NCI-H446 (cell line): ENCODE measurements around the gene CHPF2.

Experiments
- DNase-seq, 2 experiments: peaks; one replicate each; lab custom pipeline; 2025; lab: John Stamatoyannopoulos, UW

CHPF2 gene

DNA sequence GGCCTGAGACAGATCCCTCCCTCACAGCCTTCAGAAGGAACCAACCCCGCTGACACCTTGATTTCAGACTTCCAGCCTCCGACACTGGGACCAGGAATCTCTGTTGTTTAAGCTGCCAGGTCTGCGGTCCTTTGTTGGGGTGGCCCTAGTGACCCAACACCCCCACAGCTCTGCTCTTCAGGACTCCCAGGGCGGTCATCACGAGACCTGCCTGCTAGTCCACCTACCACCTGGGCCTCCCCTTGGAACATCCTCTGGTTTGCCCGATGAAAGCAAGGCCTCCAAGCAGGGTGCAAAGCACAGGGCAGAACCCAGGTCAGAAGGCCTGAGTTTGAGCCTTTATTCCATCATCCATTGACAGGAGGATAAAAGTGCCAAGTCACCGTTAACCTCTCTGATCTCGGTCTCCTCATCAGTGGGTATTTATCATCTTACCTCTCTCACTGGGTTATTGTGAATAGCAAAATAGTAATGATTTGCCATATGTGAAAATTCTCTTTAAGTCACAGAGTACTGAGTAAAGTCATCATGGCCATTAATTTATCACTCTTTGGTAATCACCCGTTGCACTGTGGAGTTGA, 33.2 kb downstream of the CHPF2 start:
- DNase-seq, result no peak

DNA sequence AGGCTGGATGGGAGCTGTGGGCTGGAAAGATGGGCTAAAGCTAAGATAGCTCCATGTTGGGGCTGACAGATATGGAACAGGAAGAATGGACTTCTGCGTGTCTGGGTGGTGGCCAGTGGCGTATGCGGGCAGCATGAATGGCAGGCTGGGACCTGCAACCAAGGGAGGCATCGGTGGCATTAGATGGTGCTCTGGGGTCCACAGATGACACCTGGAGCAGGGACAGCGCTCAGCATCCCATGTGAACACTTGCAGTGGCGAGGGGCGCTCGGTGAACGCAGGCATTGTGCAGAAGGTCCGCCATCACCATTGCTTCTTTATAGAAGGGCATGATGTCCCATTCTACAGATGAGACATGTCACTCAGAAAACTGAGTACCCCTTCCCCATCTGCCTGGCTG, 37.2 kb downstream of the CHPF2 start:
- DNase-seq, result no peak

DNA sequence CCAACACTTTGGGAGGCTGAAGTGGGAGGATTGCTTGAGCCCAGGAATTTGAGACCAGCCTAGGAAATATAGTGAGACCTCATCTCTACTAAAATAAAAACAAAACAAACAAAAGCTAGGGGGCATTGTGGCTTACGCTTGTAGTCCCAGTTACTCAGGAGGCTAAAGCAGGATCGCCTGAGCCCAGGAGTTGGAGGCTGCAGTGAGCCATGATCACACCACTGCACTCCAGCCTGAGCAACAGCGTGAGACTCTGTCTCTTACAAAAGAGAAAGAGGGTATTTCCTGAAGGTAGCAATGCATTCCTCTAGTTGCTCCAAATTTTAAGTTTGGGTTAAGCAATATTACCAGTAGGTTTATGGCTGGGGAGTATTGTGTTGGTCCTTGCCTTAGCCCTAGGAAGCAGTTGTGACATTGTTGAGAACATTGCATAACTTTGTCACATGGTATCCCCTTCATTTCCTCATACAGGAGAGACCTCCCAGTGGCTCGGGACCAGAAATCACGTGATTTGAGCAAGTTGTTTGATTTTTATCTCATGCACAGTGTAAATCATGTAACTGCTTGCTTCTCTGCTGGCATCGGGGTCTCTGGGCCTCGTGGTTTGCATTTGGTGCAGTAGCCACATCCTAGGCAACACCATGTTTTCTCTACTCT, 39.5 kb downstream of the CHPF2 start:
- DNase-seq, result no peak

DNA sequence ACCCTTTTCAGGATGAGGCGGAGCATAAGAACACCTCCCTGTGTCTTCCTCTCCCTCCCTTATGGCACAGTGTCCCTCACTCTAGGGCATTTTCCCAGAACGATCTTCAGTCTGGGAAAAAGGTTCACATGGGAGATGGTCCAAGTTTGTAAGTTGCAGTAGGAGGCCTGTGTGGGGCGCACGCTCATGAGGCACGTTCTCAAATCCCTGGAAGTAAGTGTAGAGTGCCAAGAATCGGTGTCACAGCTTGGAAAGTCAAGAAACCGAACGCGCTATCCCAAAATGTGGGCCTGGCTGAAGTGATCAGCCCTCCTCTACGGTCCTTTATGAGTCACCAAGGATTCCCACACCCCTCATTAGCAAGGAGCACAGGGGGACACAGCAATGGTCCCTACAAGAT, 40.1 kb downstream of the CHPF2 start:
- no peak for DNase-seq

DNA sequence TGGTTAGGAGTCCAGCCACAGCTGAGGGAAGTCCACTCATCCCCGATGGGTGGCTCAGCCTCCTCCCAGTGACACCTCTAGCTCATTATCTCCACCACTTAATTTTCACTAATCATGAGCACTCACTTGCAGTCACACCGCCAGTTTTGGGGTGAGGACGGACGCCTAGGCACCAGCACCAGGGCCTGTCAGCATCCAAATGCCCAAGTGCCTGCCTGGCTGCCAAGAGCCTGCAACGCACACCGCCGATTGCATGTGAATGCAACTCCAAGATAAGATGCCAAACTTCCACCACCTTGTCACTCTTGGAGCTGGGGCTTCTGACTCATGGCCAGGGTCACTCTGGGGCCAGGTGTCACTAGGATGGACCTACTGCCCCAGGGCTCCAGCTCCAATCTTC, 40.6 kb downstream of the CHPF2 start:
- no peak for DNase-seq

DNA sequence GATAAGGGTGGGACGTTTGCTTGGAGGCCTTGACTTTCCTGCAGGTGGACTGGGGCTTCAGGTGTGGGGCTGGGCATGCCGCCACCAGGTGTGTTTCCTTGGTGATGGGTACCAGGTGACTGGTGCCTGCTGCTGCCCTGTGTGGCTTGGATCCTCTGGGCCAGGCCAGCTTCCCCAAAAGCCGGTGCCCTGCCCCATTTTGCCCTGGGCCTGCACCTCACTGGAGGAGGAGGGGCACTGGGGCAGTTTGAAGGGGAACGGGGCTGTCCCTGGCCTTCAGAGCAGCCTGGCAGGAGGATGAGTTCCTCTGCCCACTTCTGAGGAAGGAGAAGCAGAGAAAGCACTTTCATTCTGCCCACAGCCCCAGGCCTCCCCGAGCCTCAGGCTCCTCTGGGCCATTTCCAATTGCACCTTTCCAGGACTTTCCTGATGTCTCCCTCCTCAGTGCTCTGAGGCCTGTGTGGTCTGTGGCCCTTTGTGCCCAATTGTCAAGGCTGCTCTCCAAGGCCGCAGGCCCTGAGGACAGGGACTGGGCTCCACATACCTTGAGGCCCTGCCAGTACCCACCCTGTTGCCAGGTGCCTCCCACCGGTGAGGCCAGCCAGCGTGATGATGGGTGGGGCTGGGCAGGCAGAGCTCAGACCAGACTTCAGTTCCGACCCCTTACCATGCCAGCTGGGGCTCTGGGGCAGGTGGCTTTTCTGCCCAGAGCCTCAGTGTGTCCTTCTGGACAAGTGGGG, 41.5 kb downstream of the CHPF2 start:
- DNase-seq, result no peak

DNA sequence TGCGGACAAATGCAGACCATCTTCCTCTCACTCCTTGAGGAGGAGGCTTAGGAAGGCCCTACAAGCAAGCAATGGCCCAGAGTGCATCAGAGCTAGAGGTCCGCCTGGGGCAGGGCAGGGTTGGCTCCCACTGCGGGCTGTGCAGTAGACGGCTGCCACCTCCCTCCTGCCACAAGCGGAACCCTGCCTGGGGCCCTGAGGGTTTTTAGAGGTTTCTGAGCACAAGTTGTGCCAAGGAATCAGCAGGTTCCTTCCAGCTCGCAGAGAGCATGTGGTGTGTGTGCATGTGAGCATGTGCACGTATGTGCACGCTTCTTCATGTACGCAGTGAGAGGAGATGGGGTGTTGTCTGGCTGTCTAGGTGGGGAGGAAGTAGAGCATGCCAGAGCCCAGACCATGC, 42.1 kb downstream of the CHPF2 start:
- no peak for DNase-seq

DNA sequence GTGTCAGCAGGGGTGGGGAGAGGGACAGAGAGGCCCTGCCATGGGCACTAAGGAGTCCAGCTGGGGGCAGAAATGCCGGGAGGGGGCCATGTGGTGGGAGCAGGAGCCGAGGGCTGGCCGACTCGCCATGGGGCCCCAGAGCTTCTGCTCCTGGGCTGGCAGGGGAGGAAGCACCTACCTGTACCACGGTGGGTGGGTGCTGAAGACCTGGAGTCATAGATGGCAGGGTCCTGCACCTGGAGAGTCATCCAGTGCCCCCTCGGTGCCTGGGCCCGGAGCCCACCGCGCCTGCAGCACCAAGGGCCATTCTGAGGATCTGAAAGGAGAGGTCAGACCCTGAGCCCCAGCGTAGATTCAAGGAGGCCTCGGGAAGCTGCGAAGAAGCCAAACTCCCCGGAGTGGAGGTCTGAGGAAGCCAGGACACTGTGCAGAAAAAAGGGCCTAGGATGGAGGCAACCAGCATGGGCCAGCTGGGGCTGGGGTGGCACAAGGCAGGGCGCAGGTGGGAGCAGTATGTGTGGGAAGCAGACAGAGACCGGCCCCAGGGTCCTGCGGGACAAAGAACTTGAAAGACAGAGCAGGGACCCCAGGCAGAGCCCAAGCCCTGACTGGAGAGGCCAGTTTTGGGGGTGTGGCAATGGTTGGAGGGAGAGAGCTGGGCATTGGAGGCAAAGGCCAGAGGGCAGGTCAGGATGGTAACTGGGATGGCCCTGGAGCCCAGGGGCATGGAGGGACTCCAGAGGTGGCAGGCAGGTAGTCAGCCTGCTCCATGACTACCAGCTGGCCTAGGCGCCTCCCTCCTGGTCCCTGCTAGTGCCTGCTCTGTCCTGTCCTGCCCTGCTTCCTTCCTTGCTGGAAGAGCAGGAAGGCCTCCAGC, 42.9 kb downstream of the CHPF2 start:
- no peak for DNase-seq

DNA sequence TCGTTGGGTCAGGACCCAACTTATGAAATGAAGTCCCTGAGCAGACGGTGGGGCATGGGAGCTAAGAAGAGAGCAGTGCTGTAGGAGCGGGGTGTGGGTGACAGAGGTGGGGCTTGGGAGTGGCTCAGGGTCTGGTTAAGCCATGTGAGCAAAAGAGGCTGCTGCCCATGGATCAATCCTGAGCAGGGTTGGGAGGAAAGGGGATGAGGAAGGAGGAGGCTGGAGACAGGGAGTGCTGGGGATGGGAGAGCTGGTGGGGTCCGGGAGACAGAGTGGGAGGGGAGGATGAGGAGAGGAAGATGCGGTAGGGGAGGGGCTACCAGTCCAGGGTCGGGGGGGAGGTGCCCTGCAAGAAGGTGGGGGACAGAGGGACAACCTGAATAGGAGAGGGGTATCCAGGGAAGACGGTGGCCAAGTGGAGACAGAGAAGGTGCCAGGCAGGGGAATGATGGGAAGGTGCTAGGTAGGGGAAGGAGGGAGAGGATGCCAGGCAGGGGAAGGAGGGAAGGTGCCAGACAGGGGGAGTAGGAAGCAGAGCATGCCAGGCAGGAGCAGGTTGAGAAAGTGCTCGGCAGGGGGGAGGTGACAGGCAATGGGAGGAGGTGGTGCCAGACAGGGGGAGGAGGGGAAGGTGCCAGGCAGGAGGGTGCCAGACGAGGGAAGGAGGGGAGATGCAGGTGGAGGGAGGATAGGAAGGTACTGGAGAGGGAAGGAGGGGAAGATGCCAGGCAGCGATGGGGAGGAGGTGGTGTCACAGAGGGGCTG, 43.7 kb downstream of the CHPF2 start:
- no peak for DNase-seq

DNA sequence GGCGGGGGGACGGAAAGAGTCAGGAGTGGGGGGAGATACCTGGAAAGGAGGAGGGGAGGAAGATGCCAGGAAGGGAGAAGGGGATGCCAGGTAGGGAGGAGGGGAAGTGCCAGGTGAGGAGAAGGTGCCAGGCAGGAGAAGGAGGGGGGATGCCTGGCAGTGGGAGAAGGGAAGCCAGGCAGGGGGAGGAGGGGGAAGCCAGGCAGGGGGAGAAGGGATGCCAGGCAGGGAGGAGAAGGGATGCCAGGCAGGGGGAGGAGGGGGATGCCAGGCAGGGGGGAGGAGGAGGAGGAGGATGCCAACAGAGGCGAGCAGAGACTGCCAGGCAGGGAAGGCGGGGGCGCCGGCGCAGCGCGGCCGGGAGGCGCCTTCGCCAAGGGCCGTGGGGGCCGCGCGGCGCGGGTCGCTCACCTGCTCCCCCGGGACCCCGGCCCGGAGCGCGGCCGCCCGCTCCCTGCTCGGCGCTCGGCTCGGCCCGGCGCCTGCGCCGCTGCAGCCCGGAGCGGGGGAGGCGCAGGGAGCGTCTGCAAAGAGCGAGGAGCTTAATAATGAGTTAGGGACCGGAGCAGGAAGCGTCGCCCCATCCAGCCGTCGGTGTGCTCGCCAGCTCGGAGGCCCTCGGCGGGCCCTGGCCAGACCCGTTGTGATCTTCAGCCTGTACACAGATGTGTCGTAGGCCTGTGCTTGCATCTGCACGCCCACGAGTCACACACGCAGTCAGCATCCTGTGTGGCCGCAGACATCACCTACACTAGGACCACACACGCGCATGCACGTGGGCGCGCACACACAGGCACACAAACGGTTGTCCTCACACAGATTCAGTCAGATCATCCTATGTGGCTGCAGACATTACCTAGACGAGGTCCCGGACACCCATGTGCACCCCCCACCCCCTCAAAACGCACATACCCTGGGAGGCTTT, 44.6 kb downstream of the CHPF2 start:
- DNase-seq, result peak in 1 of 2 experiments; percentile 69

DNA sequence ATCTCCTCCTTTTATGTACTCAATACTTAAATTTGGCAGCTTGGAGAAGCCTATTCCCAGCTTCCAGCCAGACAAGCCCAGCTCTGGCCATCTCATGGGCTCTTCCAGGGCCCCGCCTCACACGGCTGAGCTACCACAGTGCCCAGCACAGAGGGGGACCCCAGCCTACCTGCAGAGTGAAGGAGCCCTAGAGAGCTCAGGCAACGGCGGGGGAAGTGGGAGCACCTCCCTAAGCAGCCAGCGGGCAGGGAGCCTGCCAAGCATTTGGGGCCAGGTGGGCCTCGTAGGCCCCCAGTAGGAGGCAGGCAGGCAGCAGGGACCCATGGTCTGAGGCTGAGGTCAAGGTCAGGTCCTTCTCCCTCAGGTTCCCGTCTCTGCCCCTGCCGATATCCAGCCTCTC, 45.3 kb downstream of the CHPF2 start:
- DNase-seq, result no peak

DNA sequence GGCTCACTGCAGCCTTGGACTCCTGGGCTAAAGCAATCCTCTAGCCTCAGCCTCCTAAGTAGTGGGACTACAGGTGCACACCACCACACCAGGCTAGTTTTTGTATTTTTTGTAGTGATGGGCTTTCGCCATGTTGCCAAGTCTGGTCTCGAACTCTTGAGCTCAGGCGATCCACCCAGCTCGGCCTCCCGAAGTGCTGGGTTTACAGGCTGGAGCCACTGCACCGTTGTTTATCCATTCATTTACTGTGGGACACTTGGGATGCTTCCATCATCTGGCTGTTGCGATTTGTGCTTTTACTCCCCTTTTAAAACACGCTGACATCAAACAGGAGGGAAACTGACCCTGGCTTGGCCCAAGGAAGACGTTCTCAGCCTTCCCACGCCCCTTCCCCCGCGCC, 46.7 kb downstream of the CHPF2 start:
- DNase-seq, result no peak

DNA sequence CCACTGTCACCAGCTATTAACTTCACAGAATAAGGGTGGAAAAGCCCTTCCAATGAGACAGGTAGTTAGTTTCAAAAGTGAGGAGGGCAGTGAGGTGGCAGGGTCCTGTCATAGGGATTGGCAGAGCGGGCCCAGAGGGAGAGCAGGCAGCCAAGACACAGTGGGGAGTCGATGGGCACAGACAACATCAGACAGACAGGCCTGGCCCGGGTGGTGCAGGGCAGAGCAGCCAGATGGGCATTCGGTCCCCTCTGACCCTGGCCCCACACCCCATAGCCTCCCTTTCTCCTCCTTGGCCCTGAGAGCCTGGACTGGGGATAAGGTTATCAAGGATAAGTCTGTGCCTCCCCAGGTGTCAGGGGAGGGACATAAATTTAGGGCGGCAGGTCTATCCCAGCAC, 47.6 kb downstream of the CHPF2 start:
- no peak for DNase-seq

DNA sequence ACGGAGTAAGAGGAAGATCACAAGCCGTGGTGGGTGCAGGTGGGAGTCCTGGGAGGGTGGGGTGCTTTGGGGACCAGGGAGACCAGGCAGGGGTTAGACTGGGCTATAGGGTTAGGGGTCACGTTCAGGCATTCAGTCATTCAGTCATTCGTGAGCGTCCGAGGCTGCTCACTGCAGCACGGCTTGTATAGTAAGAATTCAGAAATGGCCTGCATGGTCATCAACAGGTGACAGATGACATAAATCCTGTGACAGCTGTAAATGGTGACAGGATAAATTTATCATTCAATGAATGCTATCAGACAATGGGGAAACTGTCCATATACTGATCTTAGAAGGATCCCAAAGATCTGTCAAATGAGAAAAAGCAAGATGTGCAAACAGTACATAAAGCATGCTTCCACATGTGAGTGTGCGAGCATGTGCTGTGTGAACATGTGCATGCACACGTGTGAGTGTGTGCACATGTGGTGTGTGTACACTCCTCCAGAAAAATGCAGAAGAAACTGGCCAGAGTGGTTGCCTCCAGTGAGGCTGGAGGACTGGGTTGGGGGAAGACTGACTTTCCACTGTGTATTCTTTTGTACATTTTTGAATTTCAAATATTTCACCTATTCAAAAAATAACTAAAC, 48.2 kb downstream of the CHPF2 start:
- no peak for DNase-seq

DNA sequence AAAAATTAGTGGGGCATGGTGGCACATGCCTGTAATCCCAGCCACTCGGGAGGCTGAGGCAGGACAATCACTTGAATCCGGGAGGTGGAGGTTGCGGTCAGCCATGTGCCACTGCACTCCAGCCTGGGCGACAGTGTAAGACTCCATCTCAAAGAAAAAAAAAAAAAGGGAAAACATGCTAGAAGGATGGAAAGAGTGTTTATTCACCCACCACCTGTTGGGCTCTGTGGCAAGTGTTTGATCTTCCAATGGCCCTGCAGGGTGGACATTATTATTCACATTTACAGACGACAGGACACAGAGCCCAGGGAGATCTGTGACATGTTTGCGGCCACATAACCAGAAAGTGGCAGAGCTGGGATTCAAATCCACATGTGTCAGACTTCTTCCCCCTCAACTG, 49.4 kb downstream of the CHPF2 start:
- DNase-seq, result no peak

DNA sequence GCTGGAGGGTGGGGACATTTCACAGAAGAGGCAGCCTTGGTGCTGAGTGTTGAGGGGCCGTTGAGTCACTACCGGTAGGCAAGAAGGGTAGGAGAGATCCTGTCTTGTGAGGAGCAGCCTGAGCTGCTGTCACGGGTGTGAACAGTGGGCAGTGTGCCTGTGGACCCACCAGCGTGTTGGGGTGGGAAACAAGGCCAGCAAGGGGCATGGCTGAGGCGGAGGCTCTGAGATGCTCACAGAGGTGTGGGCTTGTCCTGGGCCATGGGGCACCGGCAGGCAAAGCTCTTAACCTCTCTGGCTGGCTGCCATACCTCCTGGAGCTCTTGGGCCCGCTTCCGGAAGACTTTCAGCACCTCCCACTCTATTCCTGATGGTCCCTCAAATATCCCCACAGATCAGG, 49.8 kb downstream of the CHPF2 start:
- DNase-seq, result no peak

DNA sequence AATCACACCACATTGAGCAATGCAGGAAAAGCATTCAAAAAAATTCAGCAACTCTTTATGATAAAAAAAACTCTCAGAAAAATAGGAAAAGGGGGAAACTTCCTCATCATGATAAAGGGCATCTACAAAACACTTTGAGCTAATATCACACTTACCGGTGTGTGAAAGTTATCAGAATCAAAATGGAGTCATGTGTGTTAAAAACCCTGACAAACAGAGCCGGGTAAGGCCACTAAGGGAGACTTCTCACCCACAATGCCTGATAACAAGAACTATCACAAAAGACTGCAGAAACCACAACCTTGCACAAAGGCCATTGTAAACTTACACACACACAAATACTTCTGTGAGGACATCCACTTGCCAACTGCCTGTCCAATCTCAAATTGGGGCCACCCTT, 51.0 kb downstream of the CHPF2 start:
- no peak for DNase-seq

DNA sequence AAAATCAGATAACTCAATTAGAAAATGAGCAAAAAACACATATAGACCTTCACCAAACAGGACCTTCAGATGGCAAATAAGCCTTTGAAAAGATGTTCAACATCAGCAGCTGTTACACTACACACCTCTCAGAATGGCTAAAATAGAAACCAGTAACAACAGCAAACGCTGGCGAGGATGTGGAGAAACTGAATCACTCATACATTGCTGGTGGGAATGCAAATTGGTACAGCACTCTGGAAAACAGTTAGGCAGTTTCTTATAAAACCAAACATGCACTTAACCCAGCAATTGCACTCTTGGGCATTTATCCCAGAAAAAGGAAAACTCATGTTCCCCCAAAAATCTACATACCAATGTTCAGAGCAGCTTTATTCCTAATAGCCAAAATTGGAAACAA, 53.9 kb downstream of the CHPF2 start:
- DNase-seq, result no peak
